SKM-1 treated with dmso at 0.1 percent for 144 hours (cell line): ENCODE results near the gene FMN1.
A peak's percentile ranks its signal among the peaks of the same experiment; 100 is the strongest.
"Not testable (repeated sequence)": the region's sequence is repeated elsewhere in the genome, so short reads cannot be mapped to it uniquely, and the experiment has no call there.

Source experiments
- DNase-seq: peaks from one replicate; lab custom pipeline; 2025; ENCODE audit not compliant: unreplicated experiment; lab: John Stamatoyannopoulos, UW

The FMN1 gene

DNA sequence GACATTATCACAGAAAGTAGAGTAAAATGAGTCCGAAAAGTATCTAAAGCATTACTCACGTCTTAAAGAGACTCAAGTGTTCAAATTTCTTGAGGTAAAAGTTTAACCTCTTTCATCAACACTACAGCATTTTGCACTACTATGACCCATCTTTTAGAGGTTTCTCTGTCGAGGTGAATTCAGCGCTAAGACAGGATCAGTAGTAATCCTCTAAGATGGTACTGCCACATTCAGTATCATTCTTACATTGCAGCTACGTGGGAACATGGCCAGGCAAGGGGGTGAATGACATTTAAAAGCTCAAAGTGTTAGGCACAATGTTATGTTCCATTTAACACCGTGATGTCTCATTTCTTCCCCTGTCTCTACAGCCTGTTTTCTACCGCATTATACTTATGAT, 210.8 kb downstream of the FMN1 start:
- DNase-seq: no peak

DNA sequence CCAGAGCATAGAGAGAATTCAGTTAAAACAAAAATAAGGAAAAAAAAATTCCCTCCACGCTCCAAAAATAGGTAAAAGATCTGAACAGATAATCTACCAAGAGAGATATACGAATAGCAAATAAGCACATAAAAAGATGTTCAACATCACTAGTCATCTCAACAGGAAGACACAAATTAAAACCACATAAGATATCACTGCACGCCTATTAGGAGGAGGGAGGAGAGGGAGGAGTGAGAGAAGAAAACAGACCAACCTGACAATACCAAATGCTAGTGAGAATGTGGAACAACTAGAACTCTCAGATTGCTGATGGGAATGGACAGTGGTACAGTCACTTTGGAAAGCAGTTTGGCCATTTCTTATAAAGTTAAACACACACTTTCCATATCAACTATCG, 212.5 kb downstream of the FMN1 start:
- DNase-seq: no peak

DNA sequence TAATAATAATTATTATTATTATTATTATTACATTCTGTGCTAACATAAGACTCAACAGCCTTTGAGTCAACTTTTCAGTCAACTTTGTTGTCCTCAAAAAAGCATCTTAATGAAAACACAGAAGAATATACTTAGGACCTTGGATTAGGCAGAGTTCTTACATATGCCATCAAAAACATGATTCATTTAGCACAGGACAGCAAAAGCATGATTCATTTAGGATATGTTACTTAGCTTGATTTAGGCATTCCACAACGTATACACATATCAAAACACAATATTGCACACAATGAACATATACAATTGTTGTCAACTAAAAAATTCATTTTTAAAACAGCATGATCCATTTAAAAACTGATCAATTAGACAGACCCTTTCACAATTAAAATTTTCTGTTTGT, 213.0 kb downstream of the FMN1 start:
- no peak for DNase-seq

DNA sequence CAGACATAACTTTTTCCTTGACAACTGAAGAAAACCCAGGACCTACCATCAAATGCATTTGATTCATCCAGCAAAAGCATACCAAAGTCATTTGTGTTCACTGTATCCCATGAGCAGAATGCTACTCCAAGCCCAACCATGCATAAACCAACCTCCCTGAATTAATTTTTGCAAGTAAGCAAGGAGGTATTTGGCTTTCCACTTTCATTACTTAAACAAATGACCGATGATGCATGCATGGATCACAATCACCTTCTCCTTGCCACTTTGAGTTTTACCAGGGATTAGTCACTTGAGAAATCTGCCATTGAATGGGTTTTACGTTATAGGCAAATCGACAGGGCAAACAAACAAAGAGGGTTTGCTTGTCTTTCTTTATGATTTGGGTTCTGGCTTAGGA, 214.8 kb downstream of the FMN1 start:
- no peak for DNase-seq

DNA sequence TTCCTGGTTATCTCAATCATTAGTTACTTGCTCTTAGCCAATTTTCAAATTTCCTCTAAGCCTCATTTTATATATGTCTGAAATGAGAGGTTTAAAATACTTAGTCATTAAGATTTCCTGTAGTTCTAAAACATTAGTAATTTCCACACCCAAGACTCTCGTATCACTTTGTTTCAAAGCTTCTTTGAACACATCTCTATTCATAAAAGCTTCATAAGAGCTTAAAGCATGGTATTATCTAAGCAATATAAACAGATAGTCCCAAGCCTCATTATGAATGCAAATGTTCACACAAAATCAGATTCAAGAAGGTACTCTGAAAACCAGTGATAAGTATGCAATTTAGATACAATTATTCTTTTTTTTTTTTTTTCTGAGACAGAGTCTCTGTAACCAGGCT, 217.0 kb downstream of the FMN1 start:
- DNase-seq: no peak

DNA sequence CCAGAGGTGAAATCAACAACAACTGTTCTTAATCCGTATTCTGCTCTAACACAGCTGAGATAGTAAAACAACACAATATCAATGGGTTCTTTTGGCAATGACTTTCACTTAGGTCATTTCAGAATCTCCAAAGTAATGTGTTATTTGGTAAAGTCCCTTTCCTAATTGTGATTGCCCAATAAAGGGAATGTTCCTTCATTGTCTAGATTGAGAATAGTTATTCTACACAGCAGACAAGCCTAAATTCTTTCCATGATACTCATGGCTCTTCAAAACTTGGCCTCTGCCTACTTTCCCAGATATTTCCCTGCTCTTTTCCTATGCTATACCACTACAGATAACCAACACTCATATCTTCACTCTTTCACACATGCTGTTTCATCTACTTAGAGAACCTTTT, 219.8 kb downstream of the FMN1 start:
- no peak for DNase-seq

DNA sequence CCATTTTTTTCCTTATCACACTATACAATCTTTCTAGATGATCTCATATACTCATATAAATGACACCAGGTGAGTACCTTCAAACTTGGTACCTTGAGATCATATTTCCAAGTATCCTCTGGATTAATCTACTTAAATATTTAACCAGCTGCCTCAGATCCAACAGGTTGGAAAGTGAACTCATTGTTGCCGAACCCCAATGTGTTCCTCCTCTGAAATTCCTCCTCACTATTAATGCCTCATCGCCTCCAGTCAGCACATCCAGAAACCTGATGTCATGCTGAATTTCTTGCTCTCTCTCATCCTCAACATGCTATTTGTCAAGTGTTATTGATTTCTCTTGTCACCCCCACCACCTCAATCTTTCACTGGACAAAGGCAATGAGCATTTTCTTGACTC, 221.8 kb downstream of the FMN1 start:
- DNase-seq: no peak

DNA sequence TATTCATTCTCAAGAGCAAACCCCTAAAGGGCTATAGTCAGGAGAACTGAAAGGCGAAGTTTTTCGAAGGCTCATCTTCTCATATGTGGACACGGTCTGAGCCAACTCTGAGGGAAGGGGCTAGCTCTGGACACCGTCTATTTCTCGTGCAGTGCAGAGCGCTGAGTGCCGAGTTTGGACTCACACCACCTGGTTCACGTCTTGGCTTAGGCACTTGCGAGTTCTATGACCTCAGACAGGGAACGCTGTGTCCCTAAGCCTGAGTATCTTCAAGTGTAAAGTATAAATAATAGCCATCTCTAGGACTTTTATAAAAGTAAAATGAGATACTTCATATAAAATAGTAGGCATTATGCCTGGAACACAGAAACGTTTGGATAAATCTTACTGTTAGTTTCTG, 223.7 kb downstream of the FMN1 start:
- DNase-seq: no peak

DNA sequence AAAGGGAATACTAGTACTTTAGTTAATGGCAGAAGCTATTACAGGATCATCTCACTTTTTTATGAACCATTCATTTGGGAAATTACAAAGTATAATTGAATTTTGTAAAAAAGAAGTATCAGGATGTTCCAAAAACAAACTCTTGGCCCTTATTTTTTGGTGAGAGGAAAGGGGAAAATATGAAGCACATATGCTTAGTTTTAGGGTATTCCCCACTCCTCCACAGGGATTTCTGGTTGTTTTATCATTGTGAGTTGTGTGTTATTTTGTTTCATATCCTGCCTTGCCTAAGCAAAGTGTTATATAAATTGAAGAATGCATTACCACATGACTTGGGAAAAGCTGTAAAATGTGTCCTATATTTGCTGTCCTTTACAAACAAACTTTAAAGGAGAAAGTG, 227.0 kb downstream of the FMN1 start:
- no peak for DNase-seq

DNA sequence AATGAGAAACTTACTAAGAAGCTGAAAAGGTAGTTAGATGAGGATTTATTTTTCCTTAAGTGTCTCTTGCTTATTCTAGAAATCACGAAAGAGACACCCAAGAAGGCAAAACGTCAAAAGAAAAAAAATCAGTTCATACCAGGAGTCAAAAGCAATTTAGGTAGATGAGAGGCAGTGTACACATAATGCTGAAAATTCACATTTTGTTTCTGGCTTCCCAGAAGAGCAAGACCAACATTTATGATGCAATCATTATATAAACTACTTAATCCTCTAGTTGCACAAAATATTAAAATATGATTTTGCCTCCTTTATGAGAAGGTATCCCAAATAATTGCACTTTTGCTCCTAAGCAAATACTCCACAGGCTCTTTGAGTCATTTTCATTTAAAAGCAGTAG, 228.0 kb downstream of the FMN1 start:
- no peak for DNase-seq

DNA sequence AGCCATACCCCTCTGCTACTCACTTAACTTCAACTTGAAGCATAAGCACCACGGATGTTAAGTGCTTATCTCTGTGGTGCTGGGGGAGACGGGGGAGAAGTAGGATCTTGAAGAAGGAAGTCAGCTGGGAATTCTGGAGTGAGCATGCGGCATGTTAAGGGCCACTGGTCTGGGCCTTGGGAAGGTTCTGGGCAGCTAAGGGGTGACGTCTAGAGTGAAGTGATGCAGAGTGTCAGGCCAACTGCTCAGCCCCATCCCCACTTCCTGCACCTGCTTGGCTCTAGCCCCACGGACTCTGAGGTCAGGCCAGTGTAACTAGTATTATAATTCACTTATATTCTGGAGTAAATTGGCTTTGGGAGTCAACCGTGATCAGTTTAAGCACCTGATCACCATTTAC, 228.6 kb downstream of the FMN1 start:
- DNase-seq: no peak

DNA sequence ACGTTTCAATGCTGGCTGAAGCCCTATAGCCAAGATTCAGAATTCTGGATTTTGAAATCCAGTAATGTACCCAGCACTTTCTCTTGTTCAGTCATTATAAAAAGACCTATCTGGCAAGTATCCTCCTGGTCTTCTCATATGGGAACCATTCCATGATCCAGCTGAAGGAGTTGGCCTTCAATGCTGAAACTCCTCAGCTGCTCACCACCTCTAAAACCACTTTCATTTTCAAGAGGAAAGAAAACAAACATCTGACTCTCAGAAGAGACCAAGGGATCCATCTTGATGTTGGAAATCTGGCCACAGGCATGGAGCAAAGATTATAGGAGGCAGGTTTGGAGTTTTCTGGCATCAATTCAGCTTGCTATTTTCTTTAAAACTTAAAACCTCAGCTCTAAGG, 235.4 kb downstream of the FMN1 start:
- DNase-seq: no peak

DNA sequence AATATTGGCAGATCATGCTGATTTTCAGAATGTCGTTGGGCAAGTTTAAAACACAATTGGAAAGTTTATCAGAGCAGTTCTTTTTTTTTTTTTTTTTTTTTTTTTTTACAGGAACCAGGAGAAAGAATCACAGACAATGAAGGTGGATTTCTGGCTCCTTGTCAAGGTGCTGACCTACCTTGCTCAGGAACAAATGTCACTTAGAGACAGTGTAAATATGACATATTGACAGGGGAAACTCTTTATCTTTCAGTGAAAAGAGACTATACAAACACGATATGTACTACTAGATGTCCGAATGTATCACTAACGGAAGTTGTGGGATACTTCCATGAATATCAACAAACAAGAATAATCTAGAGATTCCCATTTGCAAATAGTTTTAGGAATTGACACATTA, 237.3 kb downstream of the FMN1 start:
- no peak for DNase-seq

DNA sequence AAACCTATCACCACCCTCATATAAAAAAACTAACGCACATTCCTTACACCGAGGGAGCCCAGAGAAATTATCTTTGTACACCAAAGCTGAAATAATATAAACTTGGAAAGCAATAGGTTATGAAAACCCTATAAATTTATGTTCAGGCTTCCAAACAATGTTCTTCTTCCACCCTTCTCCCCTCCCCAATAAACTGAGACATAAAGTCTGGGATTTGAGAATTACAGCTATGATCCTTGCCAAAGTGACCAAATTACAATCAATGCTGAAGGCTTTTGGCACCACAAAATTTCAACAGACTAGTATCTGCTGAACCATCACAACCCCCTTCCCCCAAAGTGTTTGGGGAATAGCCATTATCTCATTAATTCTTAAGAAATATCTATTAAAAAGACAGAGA, 237.8 kb downstream of the FMN1 start:
- no peak for DNase-seq

DNA sequence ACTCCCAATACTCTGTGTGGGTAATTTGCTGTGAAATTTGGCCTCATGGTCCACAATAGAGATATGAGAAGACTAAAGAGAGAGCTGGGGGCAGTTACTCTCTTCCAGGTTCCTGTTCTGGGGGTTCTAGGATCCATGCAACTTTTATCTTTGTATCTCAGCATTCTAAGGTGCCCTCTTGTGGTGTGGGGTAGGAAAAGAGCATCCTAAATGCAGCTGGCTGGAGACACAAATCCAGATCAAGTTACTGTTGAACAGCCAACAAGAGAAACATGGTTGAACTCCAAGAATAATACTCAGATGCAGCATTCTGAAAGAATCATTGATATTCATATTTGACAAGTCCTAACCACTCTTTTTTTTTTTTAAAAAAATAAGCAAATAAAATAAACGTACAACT, 238.5 kb downstream of the FMN1 start:
- peak; percentile 55 for DNase-seq

DNA sequence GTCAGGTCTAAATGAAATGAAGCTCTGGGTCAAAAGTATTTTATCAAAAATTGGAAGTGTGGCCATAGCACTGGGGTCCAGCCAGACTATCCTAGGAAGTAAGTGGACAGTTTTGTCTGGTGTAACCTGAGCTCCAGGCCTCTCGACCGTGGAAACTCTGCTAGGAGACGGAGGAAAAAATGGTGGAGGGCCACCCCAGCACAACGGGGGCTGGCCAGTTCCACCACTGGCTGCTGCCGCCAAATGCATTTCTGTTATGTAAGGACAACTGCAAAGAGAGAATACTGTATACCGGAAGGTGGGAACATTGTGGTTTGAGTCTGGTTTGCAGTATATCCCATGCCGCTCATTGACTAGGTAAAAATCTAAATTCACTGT, 241.0 kb downstream of the FMN1 start:
- DNase-seq: no peak

DNA sequence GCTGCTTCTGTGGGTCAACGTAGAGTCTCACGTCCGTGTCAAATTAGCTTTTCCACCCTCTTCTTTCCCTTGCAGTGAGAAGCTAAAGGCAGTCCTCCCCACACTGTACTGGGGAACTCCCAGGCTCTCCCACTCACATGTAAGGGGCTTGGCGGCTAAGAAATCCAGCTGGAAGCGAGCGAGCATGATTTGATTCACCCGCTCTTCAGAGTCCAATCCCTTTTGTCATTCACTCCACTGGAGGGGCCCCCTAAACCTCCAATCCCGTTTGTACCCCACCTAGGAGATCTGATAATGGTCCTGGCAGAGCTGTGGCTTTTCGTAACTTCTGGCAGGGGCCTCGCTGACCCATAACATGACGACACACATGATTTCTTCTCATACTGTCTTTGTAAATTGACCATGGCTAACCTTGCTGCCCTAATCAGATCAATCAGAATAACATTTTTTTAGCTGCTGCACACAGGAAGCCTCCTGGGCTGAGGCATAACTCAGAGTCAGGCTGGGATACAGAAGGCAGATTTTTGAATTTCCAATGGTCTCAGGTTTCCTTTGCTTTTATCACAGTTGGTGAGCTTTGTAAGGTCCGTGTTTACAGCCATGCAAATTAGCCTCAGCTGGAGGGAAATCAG, 241.5 kb downstream of the FMN1 start:
- no peak for DNase-seq

DNA sequence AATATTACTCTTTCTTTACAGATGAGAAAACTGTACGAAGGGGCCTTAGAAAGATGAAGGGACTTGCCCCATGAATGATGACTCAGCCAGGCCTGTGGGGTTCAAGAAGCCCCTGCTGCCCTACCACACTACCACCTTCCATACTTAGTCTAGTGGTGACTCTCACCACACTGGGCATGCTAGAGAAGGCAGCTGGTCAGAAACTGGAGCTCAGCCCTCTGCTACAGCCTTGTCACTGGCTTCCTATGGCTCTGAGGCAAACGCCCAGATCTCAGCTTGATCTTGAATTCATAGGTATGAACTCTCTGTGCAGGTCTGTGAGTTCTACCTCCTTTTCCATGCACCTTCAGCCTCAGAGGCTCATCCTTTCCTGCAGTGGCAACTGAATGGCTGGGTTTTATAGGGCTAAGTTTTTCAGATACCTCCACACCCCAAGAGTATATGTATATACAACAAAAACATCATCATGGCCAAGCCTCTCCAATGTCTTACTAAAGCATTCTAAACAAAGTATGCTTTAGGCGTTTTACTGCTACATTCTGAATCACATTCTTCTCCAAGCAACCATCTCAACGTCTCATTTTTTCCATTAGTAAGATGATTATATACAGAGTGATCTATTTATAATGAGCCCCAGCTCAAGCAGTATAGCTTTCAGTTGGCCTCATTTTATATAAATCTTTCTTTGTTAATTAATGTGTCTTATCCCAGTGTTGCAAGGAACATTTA, 242.6 kb downstream of the FMN1 start:
- no peak for DNase-seq

DNA sequence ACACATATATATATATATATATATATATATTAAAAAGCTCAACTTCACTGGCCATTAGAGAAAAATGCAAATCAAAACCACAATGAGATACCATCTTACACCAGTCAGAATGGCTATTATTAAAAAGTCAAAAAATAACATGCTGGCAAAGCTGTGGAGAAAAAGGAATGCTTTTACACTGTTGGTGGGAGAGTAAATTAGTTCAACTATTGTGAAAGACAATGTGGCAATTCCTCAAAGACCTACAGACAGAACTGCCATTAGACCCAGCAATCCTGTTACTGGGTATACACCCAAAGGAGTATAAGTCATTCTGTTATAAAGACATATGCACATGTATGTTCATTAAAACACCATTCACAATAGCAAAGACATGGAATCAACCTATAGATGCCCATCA, 244.5 kb downstream of the FMN1 start:
- not testable (repeated sequence) for DNase-seq

DNA sequence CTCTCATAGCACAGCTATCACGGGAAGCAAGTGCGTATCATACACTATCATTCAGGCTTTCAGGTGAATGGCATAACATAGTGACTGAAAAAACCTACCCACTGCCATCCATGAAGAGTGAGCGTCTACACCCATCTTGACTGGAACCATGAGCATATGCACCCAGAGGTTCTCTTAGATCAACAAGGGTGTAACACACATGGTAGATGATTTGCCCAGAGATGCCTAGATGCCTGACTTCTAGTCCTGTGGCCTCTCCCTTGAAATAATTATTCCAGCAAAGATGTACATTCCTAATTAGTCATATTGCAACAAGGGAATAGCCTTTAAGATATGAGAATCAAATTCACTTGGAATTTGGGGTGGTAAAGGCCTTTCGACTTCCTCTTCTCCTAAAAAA, 248.3 kb downstream of the FMN1 start:
- DNase-seq: no peak

DNA sequence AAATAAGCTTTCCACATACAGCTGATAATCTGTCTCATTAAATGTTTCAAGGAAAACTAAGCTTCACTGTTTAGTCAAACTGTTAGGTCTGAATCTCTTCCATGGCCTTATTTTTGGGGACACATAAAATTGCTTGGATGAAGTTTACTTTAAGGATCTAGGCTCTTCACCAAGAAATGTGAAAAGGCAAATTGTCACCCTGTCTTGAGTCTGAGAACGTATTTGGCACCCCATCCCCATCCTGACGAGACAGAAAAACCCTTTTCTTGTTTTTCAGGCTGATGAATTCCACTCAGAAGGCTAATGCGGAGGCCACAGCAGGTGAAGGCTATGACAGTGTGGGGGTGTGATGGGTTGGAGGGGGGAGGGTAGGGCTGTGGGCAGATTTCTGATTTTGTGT, 250.1 kb downstream of the FMN1 start:
- no peak for DNase-seq

DNA sequence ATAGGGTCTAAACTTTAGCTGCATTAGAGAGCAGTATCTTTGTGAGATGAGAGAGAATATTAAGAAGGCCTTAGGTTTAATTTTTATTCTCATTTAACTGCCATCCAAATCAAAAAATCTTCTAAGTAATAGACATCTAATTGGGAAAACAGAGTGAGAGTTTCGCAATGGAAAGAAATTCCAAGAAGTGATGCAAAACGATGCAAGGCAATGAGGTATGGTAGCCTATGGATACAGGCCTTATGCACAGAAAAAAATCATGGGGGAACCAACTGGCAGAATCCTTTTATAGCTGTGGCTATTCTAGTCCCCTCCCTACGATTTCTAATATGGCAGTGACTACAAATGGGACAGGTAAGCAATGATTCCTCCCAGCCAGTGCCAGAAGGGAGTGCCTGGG, 250.8 kb downstream of the FMN1 start:
- no peak for DNase-seq

DNA sequence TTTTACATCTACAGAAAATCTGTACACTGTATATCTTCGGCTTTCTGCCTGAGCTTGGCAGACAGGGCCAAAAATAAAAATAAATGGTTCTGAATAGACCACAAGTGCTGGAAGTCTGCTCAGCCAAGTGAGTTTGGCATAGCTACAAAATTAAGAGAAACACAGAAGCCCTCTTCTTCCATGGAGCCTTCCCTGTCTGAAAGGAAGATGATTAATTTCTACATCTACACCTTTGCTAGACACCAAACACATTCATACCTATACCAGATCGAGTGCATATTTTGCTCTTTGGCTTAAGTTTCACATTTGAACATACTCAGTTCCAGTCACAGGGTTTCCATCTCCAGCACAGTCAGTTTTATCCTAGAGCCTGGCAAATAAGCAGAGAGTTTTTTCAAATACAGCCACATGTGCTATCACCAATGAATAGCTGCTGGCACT, 252.1 kb downstream of the FMN1 start:
- no peak for DNase-seq
